Kasumi-1 (cell line): ENCODE measurements around the gene NTNG2.
A peak's percentile ranks its signal among the peaks of the same experiment; 100 is the strongest.

Experiments used
- DNase-seq, 2 experiments: peaks; one replicate each; lab custom pipeline; 2025; lab: John Stamatoyannopoulos, UW

Gene NTNG2

GRCh38 chr9:132171702-132172101, 9.8 kb downstream of the NTNG2 start:
- no peak for DNase-seq

- DNase-seq, result no peak
Observed at GRCh38 chr9:132172185-132172584, 10.3 kb downstream of the NTNG2 start.

GRCh38 chr9:132175431-132175830, 13.6 kb downstream of the NTNG2 start:
- no peak for DNase-seq

GRCh38 chr9:132176338-132176737, 14.5 kb downstream of the NTNG2 start:
- no peak for DNase-seq

- no peak for DNase-seq
Observed at GRCh38 chr9:132181796-132182313, 20.0 kb downstream of the NTNG2 start.

- no peak for DNase-seq
Observed at GRCh38 chr9:132182314-132183091, 20.6 kb downstream of the NTNG2 start.

GRCh38 chr9:132183134-132183533, 21.3 kb downstream of the NTNG2 start:
- no peak for DNase-seq

- DNase-seq, result no peak
Observed at GRCh38 chr9:132183715-132184114, 21.9 kb downstream of the NTNG2 start.

- DNase-seq, result no peak
Observed at GRCh38 chr9:132184124-132184523, 22.3 kb downstream of the NTNG2 start.

- DNase-seq, result peak; percentile 20 to 30
Observed at GRCh38 chr9:132185073-132186009, 23.5 kb downstream of the NTNG2 start.

- no peak for DNase-seq
Observed at GRCh38 chr9:132187121-132187620, 25.3 kb downstream of the NTNG2 start.

GRCh38 chr9:132190966-132191365, 29.1 kb downstream of the NTNG2 start:
- no peak for DNase-seq

GRCh38 chr9:132192728-132193127, 30.9 kb downstream of the NTNG2 start:
- no peak for DNase-seq

GRCh38 chr9:132193227-132194124, 31.6 kb downstream of the NTNG2 start:
- no peak for DNase-seq

- no peak for DNase-seq
Observed at GRCh38 chr9:132194508-132194907, 32.6 kb downstream of the NTNG2 start.

GRCh38 chr9:132197315-132197714, 35.5 kb downstream of the NTNG2 start:
- DNase-seq, result no peak

GRCh38 chr9:132197856-132198550, 36.1 kb downstream of the NTNG2 start:
- no peak for DNase-seq

- no peak for DNase-seq
Observed at GRCh38 chr9:132199056-132199455, 37.2 kb downstream of the NTNG2 start.

- no peak for DNase-seq
Observed at GRCh38 chr9:132200706-132201105, 38.8 kb downstream of the NTNG2 start.

- no peak for DNase-seq
Observed at GRCh38 chr9:132201139-132201538, 39.3 kb downstream of the NTNG2 start.
